C1 segment of cervical spinal cord (tissue), 14 donors: ENCODE data around the gene ZBTB49.
"Not testable (repeated sequence)": the region's sequence is repeated elsewhere in the genome, so short reads cannot be mapped to it uniquely, and the experiment has no call there.

Experiments used
- DNase-seq, 14 donors: peaks; one replicate each; lab custom pipeline; 2025; lab: John Stamatoyannopoulos, UW

Gene ZBTB49, protein sequence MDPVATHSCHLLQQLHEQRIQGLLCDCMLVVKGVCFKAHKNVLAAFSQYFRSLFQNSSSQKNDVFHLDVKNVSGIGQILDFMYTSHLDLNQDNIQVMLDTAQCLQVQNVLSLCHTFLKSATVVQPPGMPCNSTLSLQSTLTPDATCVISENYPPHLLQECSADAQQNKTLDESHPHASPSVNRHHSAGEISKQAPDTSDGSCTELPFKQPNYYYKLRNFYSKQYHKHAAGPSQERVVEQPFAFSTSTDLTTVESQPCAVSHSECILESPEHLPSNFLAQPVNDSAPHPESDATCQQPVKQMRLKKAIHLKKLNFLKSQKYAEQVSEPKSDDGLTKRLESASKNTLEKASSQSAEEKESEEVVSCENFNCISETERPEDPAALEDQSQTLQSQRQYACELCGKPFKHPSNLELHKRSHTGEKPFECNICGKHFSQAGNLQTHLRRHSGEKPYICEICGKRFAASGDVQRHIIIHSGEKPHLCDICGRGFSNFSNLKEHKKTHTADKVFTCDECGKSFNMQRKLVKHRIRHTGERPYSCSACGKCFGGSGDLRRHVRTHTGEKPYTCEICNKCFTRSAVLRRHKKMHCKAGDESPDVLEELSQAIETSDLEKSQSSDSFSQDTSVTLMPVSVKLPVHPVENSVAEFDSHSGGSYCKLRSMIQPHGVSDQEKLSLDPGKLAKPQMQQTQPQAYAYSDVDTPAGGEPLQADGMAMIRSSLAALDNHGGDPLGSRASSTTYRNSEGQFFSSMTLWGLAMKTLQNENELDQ

DNA sequence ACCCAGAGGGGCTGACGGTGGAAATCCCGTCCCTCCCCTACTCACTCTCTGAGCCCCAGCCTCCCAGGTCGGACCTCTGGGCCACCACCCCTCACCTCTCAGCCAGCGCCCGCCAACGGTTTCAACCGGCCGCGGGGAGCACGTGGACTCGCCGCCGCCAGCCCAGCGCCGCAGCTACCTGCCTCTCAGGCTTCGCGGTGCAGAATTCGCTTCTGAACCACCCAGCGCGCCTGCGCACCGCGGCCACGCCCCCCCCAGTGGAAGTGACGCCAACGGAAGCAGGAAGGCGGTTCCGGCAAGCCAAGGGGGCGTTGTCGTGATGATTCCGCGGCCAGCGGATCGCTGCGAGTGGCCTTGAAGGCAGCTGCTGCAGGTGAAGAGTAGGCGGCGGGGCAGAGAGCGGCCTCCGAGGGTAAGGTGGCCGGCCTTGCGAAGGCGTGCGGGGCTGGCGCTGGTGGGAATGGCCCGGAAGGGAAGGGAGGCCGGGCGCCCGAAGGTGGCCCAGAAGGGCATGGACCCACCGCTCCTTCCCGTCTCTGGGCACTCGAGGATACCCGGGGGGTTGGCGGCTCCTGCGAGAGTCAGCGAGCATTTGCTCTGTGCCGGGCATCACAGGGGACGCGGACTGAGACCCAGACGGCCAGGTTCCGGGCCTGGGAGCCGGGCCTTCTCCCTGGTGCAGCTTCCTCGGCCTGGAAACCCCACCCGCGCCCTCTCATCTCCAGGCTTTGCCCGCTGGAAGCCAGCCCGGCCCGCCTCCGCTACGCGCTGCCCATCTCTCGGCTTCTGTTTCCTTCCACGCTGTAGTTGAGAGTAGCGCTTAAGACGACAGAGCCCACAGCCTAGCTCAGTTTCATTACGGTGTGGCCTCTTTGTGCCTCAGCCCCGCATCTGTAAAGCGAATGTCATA lies at the start of gene ZBTB49, which contains the start of gene LYAR:
Gene ZBTB49, plus strand, starts transcription at position 311 of the 910 bp plus-strand sequence. CDS start 9,695 bp downstream, outside the sequence.
Gene LYAR, minus strand, starts transcription at position 214 of the 910 bp plus-strand sequence. CDS start 6,412 bp downstream, outside the sequence.
- DNase-seq: peak; percentile 55 to 95 (median 88)

DNA sequence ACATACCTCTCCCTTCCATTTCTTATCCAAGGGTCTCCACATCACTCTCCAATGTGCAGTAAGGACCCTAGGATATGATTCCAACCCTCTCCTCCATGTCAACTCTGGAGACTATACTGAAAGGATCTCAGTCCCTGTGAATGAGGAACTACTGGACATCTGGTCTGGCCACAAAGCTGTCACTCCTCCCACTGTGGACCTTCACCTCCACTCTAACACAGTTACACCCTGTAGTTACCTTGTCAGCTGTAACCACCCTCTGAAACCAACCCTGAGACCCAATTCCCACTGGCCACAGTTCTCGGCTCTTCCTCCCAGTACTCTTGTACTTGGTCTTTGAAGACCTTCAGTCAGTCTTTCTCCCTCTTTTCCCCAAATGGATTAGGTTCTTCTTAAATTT lies 44.9 kb upstream of the ZBTB49 start:
- DNase-seq: no peak

DNA sequence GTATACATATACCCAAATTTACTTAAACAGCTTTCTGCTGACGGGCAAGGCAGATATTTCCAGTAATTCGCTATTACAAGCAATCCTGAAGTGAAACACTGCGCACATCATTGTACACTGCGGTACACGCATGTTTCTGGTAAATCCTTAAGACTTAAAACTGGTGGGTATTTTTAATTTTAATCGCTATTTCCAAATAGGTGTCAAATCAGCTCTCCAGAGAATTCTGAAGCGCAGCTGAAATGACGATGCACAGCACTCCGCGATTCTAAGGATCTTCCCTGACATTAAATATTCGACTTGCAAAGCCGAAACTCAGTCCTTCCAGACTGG lies 42.4 kb upstream of the ZBTB49 start:
- no peak for DNase-seq

DNA sequence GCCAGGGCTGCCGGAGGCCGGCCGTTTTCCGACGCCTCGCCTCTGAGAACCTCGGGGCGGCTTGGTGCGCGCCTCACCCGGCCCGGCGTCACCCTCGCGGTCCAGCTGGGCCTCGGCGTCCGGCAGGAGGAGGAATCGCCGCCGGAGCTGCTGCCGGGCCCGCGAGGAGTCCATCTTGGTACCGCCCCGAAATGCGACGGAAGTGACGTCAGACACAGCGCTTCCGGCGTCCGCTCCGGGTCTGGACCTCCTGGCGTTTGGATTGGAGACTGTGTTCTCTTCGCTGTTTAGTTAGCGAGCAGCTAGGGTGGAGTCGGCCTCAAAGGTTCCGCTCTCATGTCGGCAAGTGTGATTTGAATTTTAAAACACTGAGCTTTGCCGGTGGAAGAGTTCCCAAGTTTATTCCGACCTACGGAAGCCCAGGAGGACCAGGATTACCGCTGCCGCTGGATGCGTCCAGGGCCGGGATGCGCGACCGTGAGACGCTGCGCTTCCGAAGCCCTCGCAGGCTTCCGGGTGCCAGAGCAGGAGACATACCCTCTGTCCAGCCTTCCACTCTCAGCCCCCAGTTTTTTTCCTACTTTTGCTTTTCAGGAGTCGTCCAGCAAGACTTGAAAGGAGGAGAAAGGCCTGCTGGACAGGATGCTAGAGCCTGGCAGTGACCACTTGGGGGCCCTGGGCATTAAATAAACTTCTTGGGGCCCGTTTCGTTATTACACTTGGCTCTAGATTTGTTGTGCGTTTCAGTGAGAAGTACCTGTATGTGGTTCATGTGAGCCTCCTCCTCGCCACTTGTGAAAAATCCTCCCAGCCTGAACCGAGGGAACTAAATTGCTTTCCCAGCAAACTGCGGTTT lies 41.8 kb upstream of the ZBTB49 start, which contains the start of gene TMEM128:
Gene TMEM128, minus strand, starts transcription at position 195 of the 856 bp plus-strand sequence. Its CDS starts 21 bp downstream, at position 174.
- peak; percentile 73 to 98 (median 90) for DNase-seq

DNA sequence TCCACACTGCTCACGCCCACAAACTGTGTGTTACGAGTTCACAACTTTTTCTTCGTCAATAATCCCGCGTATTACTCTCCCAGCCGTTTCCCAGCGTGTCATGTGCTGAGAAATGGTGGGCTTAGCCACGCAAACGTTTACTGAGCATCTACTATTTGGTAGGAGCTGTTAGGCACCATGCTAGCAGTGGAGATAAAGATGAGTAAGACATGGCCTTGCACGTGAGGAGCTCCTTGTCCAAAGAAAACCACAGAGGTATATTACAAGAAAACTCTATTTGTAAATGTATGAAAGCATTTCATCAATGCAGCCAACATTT lies 41.2 kb upstream of the ZBTB49 start:
- no peak for DNase-seq

DNA sequence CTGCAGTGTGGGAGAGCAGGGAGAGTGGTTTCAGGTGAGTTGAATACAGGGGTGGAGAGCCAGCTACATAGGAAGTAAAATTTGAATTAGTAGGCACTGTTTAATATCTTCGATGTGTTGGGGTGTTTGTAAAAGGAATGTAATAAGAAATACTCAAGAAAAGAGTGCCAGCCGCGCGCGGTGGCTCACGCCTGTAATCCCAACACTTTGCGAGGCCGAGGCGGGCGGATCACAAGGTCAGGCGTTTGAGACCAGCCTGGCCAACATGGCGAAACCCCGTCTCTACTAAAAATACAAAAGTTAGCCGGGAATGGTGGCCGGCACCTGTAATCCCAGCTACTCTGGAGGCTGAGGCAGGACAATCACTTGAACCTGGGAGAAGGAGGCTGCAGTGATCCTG lies 40.7 kb upstream of the ZBTB49 start:
- not testable (repeated sequence) for DNase-seq

DNA sequence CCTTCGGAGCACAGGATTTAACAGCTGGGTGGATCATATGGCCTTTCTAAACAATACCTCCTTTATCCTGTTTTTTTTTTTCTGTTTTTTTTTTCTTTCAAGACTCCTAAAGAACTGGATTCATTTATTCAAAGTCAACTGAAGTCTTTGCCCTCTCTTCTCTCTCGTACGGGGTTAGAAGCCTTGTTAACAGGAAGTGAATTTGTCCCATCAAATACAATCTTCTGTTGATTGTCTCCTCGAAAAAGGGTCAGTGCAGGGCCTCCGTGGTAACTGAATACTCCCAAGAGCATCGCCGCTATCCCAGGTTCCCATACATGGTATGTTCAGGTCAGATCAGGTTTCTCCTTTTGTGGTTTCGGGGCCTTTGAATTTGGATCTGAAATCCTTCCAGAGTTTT lies 40.2 kb upstream of the ZBTB49 start:
- no peak for DNase-seq

DNA sequence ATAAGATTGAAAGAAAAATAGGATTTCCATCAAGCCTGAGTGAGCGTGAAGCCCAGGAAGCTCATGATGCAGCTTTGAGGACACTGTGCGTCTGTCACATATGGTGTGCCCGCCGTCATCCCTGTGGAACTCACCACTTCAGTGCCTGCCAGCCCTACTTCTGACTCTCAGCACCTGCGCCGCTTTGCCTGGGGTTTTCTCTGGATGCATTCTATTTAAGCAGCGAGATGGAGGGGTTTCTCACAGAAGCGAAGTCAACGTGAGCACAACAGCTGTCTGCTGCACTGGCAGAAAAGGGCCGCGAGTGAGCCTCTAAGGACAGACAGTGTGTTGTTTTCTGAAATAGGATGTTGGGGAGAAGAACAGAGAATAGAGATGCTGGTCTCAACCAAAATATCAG lies 35.9 kb upstream of the ZBTB49 start:
- DNase-seq: peak in 2 of 14 donors; percentile 34 to 46

DNA sequence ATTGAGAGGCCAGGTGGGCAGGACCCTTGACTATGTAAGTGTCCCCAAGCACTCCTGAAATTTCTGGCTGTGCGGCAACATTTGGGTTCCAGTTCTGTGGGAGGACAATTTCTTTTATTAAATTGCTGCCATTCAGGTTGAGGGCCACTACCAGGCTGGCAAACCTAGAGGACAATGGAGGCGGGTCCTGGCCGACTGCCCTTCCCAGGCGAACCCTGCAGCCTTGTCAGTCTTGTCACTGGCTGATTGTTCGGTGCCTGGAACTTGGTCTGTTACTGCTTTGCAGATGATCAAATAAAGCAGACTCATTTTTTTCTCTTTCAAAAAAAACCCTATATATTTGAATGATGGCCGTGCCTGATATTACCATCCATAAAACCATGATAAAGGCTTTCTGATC lies 35.4 kb upstream of the ZBTB49 start:
- peak in 11 of 14 donors; percentile 11 to 84 (median 56) for DNase-seq

DNA sequence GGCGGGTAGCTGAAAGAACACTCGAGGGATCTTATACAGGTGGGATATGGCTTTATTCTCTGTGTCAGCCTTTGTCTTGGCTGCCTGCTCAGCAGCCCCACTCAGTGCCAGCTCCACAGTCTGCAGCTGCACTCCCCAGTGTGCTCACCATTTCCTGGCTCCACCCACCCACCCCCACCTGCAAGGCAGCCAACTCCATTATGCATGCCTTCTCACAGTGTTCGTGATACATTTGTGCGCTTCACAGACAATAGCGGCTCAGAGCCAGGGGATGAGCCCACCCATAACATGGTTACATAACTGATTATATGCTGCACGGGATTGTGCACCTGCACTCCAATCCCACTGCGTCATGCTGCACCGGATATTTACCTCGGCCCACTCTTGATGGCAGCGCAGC lies 33.3 kb upstream of the ZBTB49 start:
- DNase-seq: peak in 1 of 14 donors; percentile 8

DNA sequence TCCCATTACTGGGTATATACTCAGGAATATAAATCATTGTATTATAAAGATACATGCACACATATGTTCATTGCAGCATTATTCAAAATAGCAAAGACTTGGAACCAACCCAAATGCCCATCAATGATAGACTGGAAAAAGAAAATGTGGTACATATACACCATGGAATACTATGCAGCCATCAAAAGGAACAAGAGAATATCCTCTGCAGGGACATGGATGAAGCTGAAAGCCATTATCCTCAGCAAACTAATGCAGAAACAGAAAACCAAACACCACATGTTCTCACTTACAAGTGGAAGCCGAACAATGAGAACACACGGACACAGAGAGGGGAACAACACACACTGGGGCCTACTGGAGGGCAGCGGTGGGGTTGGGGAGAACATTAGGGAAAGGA lies 32.3 kb upstream of the ZBTB49 start:
- not testable (repeated sequence) for DNase-seq

DNA sequence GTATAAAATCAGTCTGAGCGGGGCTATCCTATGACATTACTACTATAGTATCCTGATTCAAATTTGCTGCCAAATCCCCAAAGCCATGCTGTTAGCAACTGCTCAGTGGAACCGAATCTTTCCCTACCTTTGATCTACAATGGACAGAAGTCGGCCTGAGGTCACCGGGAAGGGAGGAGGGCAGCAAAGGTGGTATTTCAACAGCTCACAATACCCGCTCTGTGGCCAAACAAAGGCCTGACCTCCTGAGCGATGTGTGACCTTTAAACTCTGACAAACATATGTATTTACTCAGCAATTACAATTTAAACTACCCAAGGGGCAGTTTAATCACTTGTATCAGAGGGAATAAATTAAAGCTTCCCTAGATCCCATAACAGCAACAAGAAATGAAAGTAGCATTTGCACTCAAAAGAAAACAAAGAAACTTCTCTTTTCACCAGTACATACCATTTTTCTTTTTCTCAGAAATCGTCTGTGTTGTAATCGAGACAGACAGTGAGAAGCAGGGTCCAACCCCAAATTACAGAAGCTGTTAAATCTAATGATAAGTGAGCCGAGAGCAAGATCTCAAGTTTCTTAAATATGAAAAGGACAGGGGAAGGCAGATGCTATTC lies 30.5 kb upstream of the ZBTB49 start:
- DNase-seq: no peak

DNA sequence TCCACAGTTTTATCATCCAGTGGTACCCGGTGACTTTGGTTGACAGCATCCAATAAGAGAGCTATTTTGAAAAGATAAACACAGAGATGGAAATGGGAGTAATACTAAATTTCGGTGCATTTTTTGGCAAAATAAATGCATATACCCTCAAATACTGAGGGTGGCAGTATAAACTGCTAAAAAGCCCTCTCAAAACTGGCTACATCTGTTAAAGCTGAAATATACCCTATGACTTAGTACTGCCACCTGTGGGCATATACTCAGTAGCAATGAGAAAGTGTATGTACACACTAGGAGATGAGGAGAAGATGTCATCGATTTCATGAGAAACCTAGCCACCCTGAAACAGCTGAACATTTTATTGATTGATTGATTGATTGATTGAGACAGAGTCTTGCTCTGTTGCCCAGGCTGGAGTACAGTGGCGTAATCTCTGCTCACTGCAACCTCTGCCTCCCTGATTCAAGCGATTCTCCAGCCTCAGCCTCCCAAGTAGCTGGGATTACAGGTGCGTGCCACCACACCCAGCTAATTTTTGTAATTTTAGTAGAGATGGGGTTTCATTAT lies 29.8 kb upstream of the ZBTB49 start:
- DNase-seq: no peak

DNA sequence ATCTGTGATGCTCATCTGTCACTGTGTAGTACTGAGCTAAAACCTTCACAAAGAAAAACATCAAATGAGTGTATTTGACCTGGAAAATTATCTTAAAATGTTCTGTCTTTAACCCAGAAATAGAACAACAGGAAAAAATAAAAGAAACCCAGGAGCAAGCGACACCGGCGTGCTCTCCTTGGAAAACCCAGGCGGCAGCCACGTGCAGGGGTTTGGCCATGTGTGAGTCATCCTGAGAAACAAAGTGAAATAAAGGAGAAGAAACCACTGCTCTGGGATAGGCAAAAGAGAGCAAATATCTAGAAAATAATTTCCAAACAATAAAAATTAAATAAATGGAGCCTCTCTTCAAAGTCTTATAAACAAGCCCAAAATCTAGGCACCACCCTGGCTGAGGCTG lies 22.1 kb upstream of the ZBTB49 start:
- no peak for DNase-seq

DNA sequence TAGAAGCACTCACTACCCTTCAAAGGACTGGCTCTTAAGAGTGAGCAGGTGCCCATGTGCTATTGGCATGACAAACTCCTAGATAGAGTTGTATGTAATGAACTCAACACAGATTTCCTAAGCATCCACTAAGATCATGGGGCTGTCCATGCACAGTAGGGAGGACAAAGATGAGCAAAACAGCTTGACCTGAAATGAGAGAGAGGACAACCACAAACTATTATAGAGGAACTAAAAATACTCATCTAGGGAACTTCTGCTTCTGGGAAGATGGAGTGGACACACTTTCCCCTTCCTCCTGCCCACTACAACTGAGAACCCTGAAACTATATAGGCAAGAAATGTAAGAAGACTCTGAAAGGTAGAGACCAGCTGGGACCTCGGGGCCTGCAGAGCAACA lies 21.3 kb upstream of the ZBTB49 start:
- DNase-seq: no peak

DNA sequence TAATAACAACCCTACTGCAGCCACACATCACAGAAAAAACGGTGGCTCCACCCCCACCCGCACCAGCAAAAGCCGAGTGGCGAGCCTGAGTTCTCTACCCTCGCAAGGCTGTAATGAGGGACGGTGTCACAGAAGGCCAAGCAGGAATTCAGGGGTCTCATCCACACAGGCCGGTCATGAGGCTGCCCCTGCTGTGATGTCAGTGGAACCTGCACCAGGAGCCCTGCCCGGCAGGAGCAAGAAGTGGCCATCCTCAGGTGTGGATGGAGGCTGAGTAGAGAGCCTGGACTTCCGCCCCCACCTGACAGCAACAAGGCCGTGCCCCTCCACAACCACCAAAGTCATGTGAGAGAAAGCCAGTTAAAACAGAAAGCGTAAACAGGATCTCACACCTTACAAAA lies 20.7 kb upstream of the ZBTB49 start:
- DNase-seq: no peak

DNA sequence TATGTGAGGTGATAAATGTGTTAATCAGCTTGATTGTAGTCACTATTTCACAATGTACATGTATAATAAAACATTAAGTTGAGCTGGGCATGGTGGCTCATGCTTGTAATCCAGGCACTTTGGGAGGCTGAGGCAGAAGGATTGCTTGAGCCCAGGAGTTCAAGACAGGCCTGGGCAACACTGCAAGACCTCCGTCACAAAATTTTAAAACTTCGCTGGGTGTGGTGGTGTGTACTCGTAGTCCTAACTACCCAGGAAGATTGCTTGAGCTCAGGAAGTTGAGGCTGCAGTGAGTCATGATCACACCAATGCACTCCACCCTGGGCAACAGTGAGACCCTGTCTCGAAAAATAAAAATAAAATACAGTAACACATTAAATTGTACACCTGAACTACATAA lies 20.2 kb upstream of the ZBTB49 start:
- no peak for DNase-seq

DNA sequence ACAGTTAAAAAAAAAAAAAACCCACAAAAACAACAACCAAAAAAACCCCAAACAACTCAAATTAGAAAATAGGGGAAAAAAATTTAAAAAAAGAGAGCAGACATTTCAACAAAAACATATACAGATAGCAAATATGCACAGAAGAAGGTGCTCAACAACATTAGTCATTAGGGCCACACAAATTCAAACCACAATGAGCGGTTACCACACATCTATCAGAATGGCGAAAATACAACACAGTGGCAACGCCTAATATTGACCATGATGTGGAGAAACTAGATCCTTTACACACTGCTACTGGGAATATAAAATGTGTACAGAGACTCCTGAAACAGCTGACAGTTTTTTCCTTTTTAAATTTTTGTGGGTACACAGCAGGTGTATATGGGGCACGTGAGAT lies 19.5 kb upstream of the ZBTB49 start:
- no peak for DNase-seq

DNA sequence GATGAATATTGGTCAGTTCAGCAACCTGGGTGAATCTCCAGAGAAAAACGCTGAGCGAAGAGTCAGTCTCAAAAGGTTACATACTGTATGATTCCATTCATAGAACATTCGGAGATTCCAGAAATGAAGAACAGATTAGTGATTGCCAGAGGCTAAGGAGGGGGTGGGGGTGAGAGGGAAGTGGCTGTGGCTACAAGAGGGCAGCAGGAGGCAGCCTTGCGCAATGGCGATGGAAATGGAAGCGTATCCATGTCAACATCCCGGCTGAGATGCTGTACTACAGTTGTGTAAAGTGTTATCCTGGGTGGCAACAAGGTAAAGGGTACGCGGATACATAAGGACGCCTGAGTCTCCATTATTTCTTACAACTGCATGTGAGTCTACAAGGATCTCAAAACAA lies 18.1 kb upstream of the ZBTB49 start:
- no peak for DNase-seq

DNA sequence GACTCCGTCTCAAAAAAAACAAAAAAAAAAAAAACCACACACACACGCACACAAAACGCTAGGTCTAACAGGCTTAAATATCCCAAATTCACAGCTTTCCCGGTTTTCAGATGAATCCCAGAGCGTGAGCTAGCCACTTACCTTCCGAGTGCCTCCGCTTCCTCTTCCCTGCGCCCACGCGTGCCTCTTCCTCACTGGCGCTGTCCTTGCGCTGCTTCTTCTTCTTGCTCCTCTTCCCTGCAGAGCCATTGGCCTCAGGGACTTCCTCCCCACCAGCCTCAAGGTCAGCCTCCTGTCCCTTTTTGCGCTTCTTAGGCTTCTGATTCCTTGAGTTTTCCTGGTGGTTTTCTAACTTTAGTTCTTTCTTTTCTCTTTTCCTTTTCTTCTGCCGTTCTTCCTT lies 15.8 kb upstream of the ZBTB49 start:
- DNase-seq: no peak
